NCI-H1417 (cell line): ENCODE measurements around the gene HOXA2.

Source experiments
- DNase-seq, 3 experiments: peaks; one replicate each; lab custom pipeline; 2025; lab: John Stamatoyannopoulos, UW

Gene HOXA2

GRCh38 chr7:27078616-27079233 is 23.8 kb downstream of the HOXA2 start:
- no peak for DNase-seq

DNA sequence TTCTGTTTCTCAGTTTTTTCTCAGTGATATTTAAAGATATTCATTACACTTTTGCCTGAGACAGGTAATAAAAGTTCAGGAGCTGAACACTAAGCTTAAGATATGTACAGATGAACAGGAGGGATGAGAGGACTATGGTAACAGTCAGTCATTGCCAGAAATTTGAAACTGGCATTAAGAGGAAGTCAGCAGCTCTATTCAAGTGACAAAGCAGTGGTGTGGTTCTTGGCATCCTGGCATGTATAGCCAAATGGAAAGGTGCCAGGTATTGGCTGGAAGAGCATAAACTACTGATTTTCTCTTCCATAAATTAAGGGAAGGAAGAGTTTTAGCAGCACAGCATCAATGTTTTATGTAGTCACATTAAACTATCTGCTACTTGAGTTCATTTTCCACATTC is 29.4 kb downstream of the HOXA2 start:
- peak in 1 of 3 experiments; percentile 51 for DNase-seq

DNA sequence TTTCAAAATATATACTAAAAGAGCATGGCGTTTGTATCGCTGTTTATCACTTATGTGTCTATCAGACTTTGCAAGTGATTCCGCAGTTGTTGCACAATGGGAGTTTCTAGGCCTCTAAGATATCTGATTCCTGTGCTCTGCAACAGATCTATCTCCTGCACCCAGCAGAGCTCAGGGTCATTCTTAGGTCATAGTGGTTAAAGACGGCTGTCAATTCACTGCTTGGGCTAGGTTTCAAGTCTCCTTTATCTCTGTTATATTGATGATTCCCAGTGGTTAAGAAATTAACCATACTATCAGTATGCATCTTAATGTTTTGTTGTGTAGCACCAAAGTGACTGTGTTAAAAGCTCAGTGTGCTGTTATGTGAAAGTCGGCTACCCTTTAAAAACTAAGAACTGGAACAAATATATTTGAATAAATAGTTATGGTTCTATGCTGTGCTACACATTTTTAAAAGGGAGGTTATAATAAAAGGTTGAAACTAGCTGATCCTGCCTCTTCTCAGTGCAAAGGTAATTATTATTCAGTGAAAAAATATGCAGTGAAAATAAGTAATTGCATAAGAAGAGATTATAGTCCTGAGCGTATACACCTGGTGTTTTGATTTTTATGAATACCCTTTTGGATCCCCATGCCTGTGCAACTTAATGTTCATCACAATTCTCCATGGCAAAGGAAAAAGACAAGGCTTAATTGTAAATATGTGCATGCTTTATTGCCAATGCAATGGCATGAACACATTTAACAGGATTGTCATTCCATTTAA is 30.7 kb downstream of the HOXA2 start:
- peak in 1 of 3 experiments; percentile 54 for DNase-seq

DNA sequence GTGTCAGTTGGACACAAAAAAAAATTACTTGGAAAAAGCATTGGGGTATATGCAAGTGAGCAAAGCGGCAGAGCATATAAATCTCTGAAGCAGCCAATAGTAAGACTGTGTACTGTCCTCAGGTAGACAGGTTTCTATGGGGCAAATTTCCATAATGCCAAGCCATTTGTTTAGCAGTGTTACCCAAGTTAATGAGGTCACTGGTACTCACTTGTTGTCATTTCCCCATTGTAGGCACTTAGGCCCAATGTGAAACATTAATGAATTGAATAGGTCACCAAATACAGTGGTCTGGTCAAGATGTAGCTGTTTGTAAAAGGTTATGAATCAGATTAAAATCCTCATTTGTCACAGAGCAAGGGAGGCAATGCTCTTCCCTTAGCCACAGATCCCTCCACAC is 34.2 kb downstream of the HOXA2 start:
- DNase-seq: no peak

DNA sequence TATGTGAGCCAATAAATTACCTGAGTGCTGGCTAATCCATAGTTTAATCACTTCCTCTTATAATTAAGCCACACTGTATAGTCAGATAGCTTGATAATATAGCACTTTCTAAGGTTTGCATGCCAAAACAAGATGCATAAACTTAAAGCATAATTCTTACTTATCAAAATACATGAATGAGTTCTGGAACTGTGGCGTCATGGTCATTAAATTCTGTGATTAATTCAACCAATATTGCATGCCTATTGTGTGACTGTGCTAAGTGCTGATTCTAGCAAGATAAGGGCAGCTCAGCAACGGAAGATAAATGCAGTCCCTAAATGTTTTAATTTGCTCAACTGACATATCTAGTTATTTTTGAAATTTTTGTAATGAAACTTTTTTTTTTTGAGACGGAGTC is 36.3 kb downstream of the HOXA2 start:
- DNase-seq: no peak

DNA sequence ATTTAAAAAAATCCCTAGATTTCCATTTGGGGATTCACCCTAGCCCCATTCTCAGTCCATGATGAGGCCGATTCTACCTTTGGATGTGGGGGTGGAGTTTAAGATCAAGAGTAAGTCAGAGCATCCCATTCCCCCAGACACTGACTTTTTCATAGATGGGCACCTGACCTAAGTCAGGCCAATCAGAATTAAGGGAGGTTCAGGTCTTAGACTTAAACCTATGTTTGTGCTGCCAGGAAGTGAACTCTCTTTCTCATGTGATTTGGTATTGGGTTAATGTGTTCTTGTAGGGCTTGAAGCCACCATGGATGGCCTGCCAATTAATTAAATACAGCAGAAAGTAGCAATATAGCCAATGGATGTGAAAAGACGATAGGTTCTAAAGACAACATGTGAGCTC is 36.8 kb downstream of the HOXA2 start:
- DNase-seq: no peak

- DNase-seq: no peak
These were observed 37.8 kb downstream of the HOXA2 start for GRCh38 chr7:27064661-27065060.

DNA sequence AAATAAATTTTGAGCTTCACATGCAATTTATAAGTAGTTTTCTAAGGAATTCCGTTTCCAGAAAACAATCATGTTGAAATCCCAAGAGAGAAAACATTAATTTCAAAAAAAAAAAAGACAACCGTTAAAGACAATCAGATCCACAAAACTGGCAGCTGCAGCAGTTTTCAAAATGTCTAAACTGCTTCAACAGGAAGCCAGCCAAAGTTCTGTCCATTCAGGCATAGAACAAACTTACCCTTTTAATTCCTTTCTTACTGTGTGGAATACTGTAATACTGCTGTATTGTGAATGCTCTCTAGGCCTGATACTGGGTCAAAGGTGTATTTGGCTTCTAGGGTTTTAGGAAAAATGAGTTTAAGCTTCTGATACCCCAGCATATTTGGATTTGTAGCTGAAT is 38.3 kb downstream of the HOXA2 start:
- no peak for DNase-seq

- DNase-seq: no peak
These were observed 39.5 kb downstream of the HOXA2 start for GRCh38 chr7:27062946-27063345.

DNA sequence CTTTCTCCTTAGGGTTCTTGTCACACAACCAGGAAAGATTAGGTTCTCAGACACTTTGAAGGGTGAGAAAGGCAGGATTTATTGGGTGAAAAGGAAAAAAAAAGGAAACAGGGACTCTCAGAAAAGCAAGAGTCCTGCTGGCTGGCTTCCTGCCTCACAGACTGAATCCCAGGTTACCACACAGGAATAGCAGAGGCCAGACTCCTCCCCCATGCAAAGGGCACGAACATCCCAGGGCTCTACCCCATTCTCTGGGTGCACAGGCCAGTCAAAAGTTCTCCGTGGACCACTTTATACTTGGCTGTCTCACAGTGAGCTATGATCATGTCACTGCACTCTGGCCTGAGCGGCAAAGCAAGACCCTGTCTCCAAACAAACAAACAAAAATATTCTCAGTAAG is 49.3 kb downstream of the HOXA2 start:
- DNase-seq: no peak

- no peak for DNase-seq
These were observed 51.0 kb downstream of the HOXA2 start for GRCh38 chr7:27051451-27051850.
